IMR-90 (cell line): ENCODE data around the gene HS3ST5. TPM values are rescaled to one million over a fixed set of nuclear protein-coding genes. Genes with fewer than 3 reads are reported as not detected.

Experiments
- ATAC-seq: fragments of 200-7000 bp; cut with Tn5 transposase; 2 replicates; pipeline ENCODE4 v1.9.1; 2020; ENCODE audit warnings: low read depth, mild to moderate bottlenecking, moderate library complexity
- BruUV-seq: library from RNA; stranded (reverse); fragments of 400-500 nt; replicated peaks from 2 replicates; lab custom pipeline; 2021; lab: Mats Ljungman, UMichigan
- CTCF ChIA-PET: fragments of 300-600 bp; formaldehyde crosslinking; extraction: SDS; loops from one replicate; lab custom pipeline; 2021; ENCODE audit warnings: antibody characterized with exemption; lab: Yijun Ruan, JAX
- POLR2A ChIA-PET: fragments of 300-600 bp; sonication (Branson Sonifier 250); formaldehyde crosslinking; loops from one replicate; lab custom pipeline; 2022; ENCODE audit warnings: antibody characterized with exemption; ENCODE audit not compliant: unreplicated experiment; lab: Charles Lee
- DNase-seq: peaks from one replicate; pipeline ENCODE4 v3.0.0; 2013
- H2AFZ ChIP-seq: replicated peaks from 2 replicates; pipeline ENCODE3; 2013; ENCODE audit warnings: low read length, mild to moderate bottlenecking; ENCODE audit not compliant: poor library complexity
- H2AK5ac ChIP-seq: 2 replicates; pipeline ENCODE4 v1.6.1; 2013; ENCODE audit warnings: low read depth, low read length, inconsistent platforms
- H2AK9ac ChIP-seq: replicated peaks from 2 replicates; pipeline ENCODE3; 2013; ENCODE audit warnings: mild to moderate bottlenecking, low read depth, low read length, moderate library complexity; ENCODE audit not compliant: poor library complexity
- H2BK120ac ChIP-seq: 2 replicates; pipeline ENCODE4 v1.6.1; 2013; ENCODE audit warnings: low read depth, low read length, inconsistent platforms
- H2BK15ac ChIP-seq: 3 replicates; pipeline ENCODE4 v1.6.1; 2013; ENCODE audit warnings: low read depth, low read length, inconsistent platforms
- H2BK20ac ChIP-seq: 2 replicates; pipeline ENCODE4 v1.6.1; 2013; ENCODE audit warnings: low read depth, mild to moderate bottlenecking, inconsistent platforms, low read length, moderate library complexity
- H2BK5ac ChIP-seq: 2 replicates; pipeline ENCODE4 v1.6.1; 2013; ENCODE audit warnings: mild to moderate bottlenecking, low read depth, low read length, inconsistent platforms; ENCODE audit not compliant: poor library complexity, severe bottlenecking
- H3K14ac ChIP-seq: replicated peaks from 2 replicates; pipeline ENCODE4 v1.6.1; 2013; ENCODE audit warnings: low read depth, low read length, inconsistent platforms
- H3K18ac ChIP-seq: 2 replicates; pipeline ENCODE4 v1.6.1; 2013; ENCODE audit warnings: low read depth, low read length, control low read depth
- H3K23ac ChIP-seq: 2 replicates; pipeline ENCODE4 v1.6.1; 2013; ENCODE audit warnings: low read depth, low read length, inconsistent platforms
- H3K27ac ChIP-seq: 2 replicates; pipeline ENCODE4 v1.5.1; 2013; ENCODE audit warnings: mild to moderate bottlenecking, control low read depth, low read length; ENCODE audit not compliant: insufficient read depth
- H3K27me3 ChIP-seq: 2 replicates; pipeline ENCODE4 v1.6.1; 2013; ENCODE audit warnings: low read length; ENCODE audit not compliant: control insufficient read depth, insufficient read depth
- H3K36me3 ChIP-seq: 2 replicates; pipeline ENCODE4 v1.6.1; 2013; ENCODE audit warnings: low read length, mixed read lengths; ENCODE audit not compliant: control insufficient read depth, insufficient read depth
- H3K4ac ChIP-seq: 2 replicates; pipeline ENCODE4 v1.6.1; 2013; ENCODE audit warnings: low read depth, low read length, inconsistent platforms
- H3K4me1 ChIP-seq: 2 replicates; pipeline ENCODE4 v1.6.1; 2013; ENCODE audit warnings: low read length, mixed read lengths; ENCODE audit not compliant: control insufficient read depth, insufficient read depth
- H3K4me2 ChIP-seq: 2 replicates; pipeline ENCODE4 v1.6.1; 2013; ENCODE audit warnings: low read depth, mild to moderate bottlenecking, control low read depth, low read length, moderate library complexity
- H3K4me3 ChIP-seq: 2 replicates; pipeline ENCODE4 v1.5.1; 2013; ENCODE audit warnings: low read depth, mild to moderate bottlenecking, control low read depth, low read length, moderate library complexity; ENCODE audit not compliant: insufficient read depth
- H3K56ac ChIP-seq: 2 replicates; pipeline ENCODE4 v1.6.1; 2013; ENCODE audit warnings: low read length, inconsistent platforms; ENCODE audit not compliant: insufficient read depth; ENCODE audit errors: extremely low read depth
- H3K79me1 ChIP-seq, 2 experiments: 2 replicates each; pipeline ENCODE4 v1.6.1; 2013; ENCODE audit warnings: low read length in 2 of 2, inconsistent platforms in 1 of 2, low read depth in 1 of 2
- H3K9ac ChIP-seq: 2 replicates; pipeline ENCODE4 v1.6.1; 2013; ENCODE audit warnings: low read depth, low read length, control low read depth
- H3K9me1 ChIP-seq: 2 replicates; pipeline ENCODE4 v1.6.1; 2013; ENCODE audit warnings: low read length, inconsistent platforms; ENCODE audit not compliant: insufficient read depth
- H3K9me3 ChIP-seq: 2 replicates; pipeline ENCODE4 v1.6.1; 2013; ENCODE audit warnings: low read length; ENCODE audit not compliant: control insufficient read depth, insufficient read depth
- H4K20me1 ChIP-seq: 2 replicates; pipeline ENCODE4 v1.6.1; 2013; ENCODE audit warnings: low read length, inconsistent platforms; ENCODE audit not compliant: insufficient read depth
- H4K5ac ChIP-seq: 2 replicates; pipeline ENCODE4 v1.6.1; 2013; ENCODE audit warnings: mild to moderate bottlenecking, low read depth, low read length, control low read depth
- H4K8ac ChIP-seq, 2 experiments: 2 replicates each; pipeline ENCODE4 v1.6.1; 2013; ENCODE audit warnings: low read depth in 2 of 2, low read length in 2 of 2, control low read depth in 1 of 2, inconsistent platforms in 1 of 2
- H4K91ac ChIP-seq: 2 replicates; pipeline ENCODE4 v1.6.1; 2013; ENCODE audit warnings: low read depth, low read length, inconsistent platforms; ENCODE audit not compliant: insufficient read depth
- CEBPB ChIP-seq: IDR thresholded peaks from 2 replicates; pipeline ENCODE4 v1.6.1; 2012; ENCODE audit warnings: low read depth, low read length, improper control_type of control experiment
- CHD1 ChIP-seq: IDR thresholded peaks from 2 replicates; pipeline ENCODE4 v1.6.1; 2012; ENCODE audit warnings: low read depth, low read length, improper control_type of control experiment
- MAZ ChIP-seq: IDR thresholded peaks from 2 replicates; pipeline ENCODE4 v1.6.1; 2012; ENCODE audit warnings: low read depth, mild to moderate bottlenecking, low read length, improper control_type of control experiment, moderate library complexity, borderline replicate concordance
- MXI1 ChIP-seq: IDR thresholded peaks from 2 replicates; pipeline ENCODE4 v1.6.1; 2012; ENCODE audit warnings: low read depth, mild to moderate bottlenecking, low read length, moderate library complexity, borderline replicate concordance
- RAD21 ChIP-seq: IDR thresholded peaks from 2 replicates; pipeline ENCODE4 v1.6.1; 2012; ENCODE audit warnings: low read length, improper control_type of control experiment
- RCOR1 ChIP-seq: IDR thresholded peaks from 2 replicates; pipeline ENCODE4 v1.6.1; 2012; ENCODE audit warnings: mild to moderate bottlenecking, low read length, improper control_type of control experiment; ENCODE audit not compliant: insufficient replicate concordance
- RFX5 ChIP-seq: IDR thresholded peaks from 2 replicates; pipeline ENCODE4 v1.8.0; 2012; ENCODE audit warnings: low read depth, mild to moderate bottlenecking, low read length, moderate library complexity
- USF2 ChIP-seq: fragments of 150-350 bp; IDR thresholded peaks from 2 replicates; pipeline ENCODE4 v1.6.1; 2017; ENCODE audit warnings: mild to moderate bottlenecking, antibody characterized with exemption, low read length, low read depth
- WGBS, 2 experiments: methylation state at CpG; one replicate each; pipeline versions ENCODE4 v1.1.5 to v1.1.7; 2013; ENCODE audit warnings: missing lambda C conversion rate in 2 of 2; ENCODE audit not compliant: insufficient read length in 1 of 2; ENCODE audit errors: extremely low coverage in 2 of 2; 5-methylcytosine and 5-hydroxymethylcytosine counted together
- dilution Hi-C: fragments of 300-500 bp; cut with HindIII; formaldehyde crosslinking; loops from one replicate; pipeline ENCODE4 v1.14.3; 2018; ENCODE audit warnings: low sequenced_read_pairs; ENCODE audit not compliant: unreplicated experiment
- in situ Hi-C: fragments of 300-500 bp; cut with MboI; formaldehyde crosslinking; loops from 3 replicates; pipeline ENCODE4 v1.14.3; 2019; ENCODE audit warnings: low sequenced_read_pairs, inconsistent platforms, mixed read lengths
- intact Hi-C: fragments of 100-400 bp; cut with micrococcal nuclease; formaldehyde crosslinking; loops from 2 replicates; pipeline ENCODE4 v1.10.0; 2022
- polyA plus RNA-seq, 3 experiments: library from polyadenylated mRNA; depleted of rRNA; stranded (reverse); fragments of >200 nt; gene quantifications; 2 replicates each; pipeline ENCODE4 v1.2.3, GENCODE V29; 2012; ENCODE audit warnings: low replicate concordance in 1 of 3
- total RNA-seq: library from RNA; depleted of rRNA; stranded (reverse); fragments of >200 nt; gene quantifications from 2 replicates; pipeline ENCODE4 v1.2.3, GENCODE V29; 2012
- TF ChIP-seq, protein P1 (sequence below): fragments of 150-350 bp; IDR thresholded peaks from 2 replicates; pipeline ENCODE4 v1.6.1; 2016; ENCODE audit warnings: low read depth, mild to moderate bottlenecking, low read length, moderate library complexity, borderline replicate concordance

HS3ST5 gene
- total and polyA plus RNA-seq, 2 of the 4 experiments (the other 2 are of a cell fraction), result not detected

DNA sequence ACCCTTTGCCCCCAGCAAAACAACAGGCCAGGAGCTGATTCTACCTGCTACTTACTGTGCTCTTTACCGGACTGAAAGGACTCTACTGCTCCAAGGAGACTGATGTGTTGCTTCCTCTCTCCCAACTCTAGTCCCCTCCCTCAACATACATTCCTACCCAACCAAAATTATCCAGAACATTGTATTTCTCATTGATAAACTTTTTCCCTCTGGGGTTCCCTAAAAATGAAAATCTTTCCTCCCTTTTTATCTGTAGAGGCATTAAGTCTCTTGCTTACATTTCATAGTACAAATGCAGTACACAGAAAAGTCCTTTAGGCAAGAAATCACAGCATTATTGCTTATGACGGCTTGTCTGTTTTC, 940 bp upstream of the HS3ST5 start:
- Histone ChIP-seq H3K56ac (no peak overlapping the region), H3K9me3 (no peaks in the 10 kb centered on the region), H3K4me1 (no peaks in the 10 kb centered on the region; the same call in 1 of the 2 replicates), H3K36me3 (no peaks in the 10 kb centered on the region), H2AFZ (peak overlapping the region; percentile 89), H2BK120ac (no peak overlapping the region), H4K91ac (no peak overlapping the region), H2BK15ac (no peak overlapping the region), H3K27me3 (peaks cover 27% of the 10 kb centered on the region), H2AK5ac (no peak overlapping the region), H3K18ac (no peak overlapping the region), H3K9me1 (no peaks in the 10 kb centered on the region), H2AK9ac (no peak overlapping the region), H3K27ac (no peak overlapping the region), H4K8ac (no peak overlapping the region), H2BK20ac (no peak overlapping the region; the same call in 1 of the 2 replicates), H3K4me2 (peak overlapping the region; percentile 50; the same call in 1 of the 2 replicates), H4K20me1 (no peaks in the 10 kb centered on the region), H3K9ac (no peak overlapping the region), H3K4ac (no peak overlapping the region), H3K79me1 (no peaks in the 10 kb centered on the region), H3K4me3 (peak overlapping the region; percentile 61; the same call in 1 of the 2 replicates), H2BK5ac (no peak overlapping the region), H3K14ac (no peak overlapping the region), H3K23ac (no peak overlapping the region), H4K5ac (no peak overlapping the region)
- in situ Hi-C loops, result no loop called here
- intact Hi-C loops, result loop anchor here (5.0 to 10.0 kb wide), 2 partner anchors 349 to 404 kb away; no protein-coding TSS in a partner anchor
- POLR2A ChIA-PET, result no interaction called here
- CTCF ChIA-PET, result interaction anchor here (1.0 to 1.8 kb wide), 3 partner anchors 19 to 349 kb away, joined by 3 to 5 read pairs (median 4); no protein-coding TSS in a partner anchor
- dilution Hi-C loops, result no loop called here
- DNase-seq (no peak), ATAC-seq (no peak)
- TF ChIP-seq CHD1 (no peak), RCOR1 (no peak), CEBPB (no peak), USF2 (no peak), RFX5 (no peak), MXI1 (no peak), MAZ (no peak), RAD21 (no peak)
- TF ChIP-seq, protein P1, sequence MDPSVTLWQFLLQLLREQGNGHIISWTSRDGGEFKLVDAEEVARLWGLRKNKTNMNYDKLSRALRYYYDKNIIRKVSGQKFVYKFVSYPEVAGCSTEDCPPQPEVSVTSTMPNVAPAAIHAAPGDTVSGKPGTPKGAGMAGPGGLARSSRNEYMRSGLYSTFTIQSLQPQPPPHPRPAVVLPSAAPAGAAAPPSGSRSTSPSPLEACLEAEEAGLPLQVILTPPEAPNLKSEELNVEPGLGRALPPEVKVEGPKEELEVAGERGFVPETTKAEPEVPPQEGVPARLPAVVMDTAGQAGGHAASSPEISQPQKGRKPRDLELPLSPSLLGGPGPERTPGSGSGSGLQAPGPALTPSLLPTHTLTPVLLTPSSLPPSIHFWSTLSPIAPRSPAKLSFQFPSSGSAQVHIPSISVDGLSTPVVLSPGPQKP, result no peak
- BruUV-seq, result no TSS peak
- whole genome bisulfite sequencing, 2 experiments, result no CpG with 5 or more reads among the region's 2 CpGs
